ENCODE measurements around the gene CDH23. TPM values are rescaled to one million over a fixed set of nuclear protein-coding genes. Genes with fewer than 3 reads are reported as not detected.

Gene CDH23
- total RNA-seq, 1 donor from 2014 or later, result 10.3 TPM

GRCh38 chr10:71846816-71847215 is 450.1 kb downstream of the CDH23 start:
- no peak for DNase-seq (ENCODE audit: extremely low spot score in 2 of 2)
- Histone ChIP-seq H3K4me1 (peaks cover 66% of the 10 kb centered on the region), H3K4me3 (no peak overlapping the region), H3K9me3 (no peaks in the 10 kb centered on the region), H3K27ac (peak overlapping the region; percentile 7), H3K36me3 (no peaks in the 10 kb centered on the region), H3K27me3 (no peaks in the 10 kb centered on the region)
- no peak for TF ChIP-seq POLR2AphosphoS5 (IDR thresholded peaks at IDR 0.05; ENCODE audit: insufficient read depth in 1 of 2, low read depth in 1 of 2)
- no peak for TF ChIP-seq CTCF (IDR thresholded peaks at IDR 0.05)
- TF ChIP-seq POLR2A (IDR thresholded peaks at IDR 0.05), result no peak
- intact Hi-C loops (cut with DNase I), result no loop called here

GRCh38 chr10:71847418-71847817 is 450.7 kb downstream of the CDH23 start:
- H3K27ac ChIP-seq, result peak overlapping the region; percentile 7
- H3K4me3 ChIP-seq, result no peak overlapping the region
- DNase-seq (ENCODE audit: extremely low spot score in 2 of 2), result no peak
- TF ChIP-seq CTCF (IDR thresholded peaks at IDR 0.05) (no peak), POLR2AphosphoS5 (IDR thresholded peaks at IDR 0.05; ENCODE audit: insufficient read depth in 1 of 2, low read depth in 1 of 2) (no peak), POLR2A (IDR thresholded peaks at IDR 0.05) (no peak)
- no peaks in the 10 kb centered on the region for H3K9me3 ChIP-seq
- no peaks in the 10 kb centered on the region for H3K27me3 ChIP-seq
- H3K36me3 ChIP-seq, result no peaks in the 10 kb centered on the region
- H3K4me1 ChIP-seq, result peaks cover 60% of the 10 kb centered on the region
- intact Hi-C loops (cut with DNase I), result no loop called here

DNA sequence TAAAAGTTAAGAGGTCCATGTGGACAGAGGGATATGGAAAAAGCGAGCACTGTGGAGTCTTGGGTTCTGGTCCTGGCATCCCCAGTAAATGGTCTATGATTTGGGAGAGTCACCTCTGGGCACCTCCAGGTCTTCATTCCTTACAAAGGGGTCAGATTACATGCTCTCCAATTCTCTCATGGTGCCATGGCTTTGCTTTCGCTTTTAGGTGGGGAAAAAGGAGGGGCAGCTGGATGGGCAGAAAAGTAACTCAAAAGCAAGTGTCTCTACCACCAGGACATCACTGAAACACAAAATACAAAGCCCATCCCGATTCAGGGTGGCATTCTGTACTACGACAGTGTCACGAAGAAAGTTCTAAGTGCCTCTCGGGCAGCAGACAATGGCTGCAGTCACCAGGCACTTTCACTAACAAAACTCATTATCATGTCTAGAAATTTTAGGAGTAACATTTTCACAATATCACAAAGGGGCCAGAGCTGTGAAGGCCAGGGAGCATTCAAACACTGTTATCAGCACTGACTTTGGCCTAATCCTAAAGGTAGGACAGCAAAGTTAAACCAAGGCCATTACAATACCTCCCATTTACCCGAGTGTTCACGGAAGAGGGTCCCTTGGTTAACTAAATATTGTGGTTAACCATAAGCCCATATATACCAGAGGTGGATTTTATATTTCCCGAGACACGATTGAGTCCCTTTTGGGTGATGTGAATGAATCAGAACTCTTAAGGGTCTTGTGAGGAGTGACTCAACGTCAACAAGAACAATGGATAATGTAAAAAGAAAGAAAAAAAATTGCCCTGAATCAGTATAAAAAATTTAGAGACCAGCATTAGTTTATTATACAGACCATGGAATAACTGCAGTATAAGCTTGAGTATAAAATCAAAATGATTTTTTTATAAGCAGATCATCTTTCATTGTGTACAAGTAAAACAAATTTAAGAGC is 451.9 kb downstream of the CDH23 start:
- TF ChIP-seq POLR2AphosphoS5 (IDR thresholded peaks at IDR 0.05; ENCODE audit: insufficient read depth in 1 of 2, low read depth in 1 of 2) (no peak), POLR2A (IDR thresholded peaks at IDR 0.05) (no peak), CTCF (IDR thresholded peaks at IDR 0.05) (no peak)
- Histone ChIP-seq H3K36me3 (no peaks in the 10 kb centered on the region), H3K27me3 (no peaks in the 10 kb centered on the region), H3K27ac (peak overlapping the region; percentile 44), H3K4me3 (peak overlapping the region; percentile 97 to 99), H3K4me1 (peaks cover 52% of the 10 kb centered on the region), H3K9me3 (no peaks in the 10 kb centered on the region)
- DNase-seq (ENCODE audit: extremely low spot score in 2 of 2), result no peak
- intact Hi-C loops (cut with DNase I), result no loop called here

DNA sequence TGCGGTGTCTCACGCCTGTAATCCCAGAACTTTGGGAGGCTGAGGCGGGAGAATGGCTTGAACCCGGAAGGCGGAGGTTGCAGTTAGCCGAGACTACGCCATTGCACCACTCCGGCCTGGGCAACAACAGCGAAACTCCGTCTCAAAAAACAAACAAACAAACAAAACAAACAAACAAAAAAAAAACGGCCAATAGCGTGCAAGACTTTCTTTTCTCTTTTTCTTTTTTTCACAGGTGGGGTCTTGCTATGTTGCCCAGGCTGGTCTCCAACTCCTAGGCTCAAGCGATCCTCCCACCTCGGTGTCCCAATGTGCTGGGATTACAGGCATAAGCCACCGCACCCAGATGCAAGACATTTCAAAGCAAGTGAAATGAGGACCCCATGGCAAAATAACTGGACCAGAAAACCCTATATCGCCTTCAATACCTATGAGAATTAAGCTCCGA is 452.8 kb downstream of the CDH23 start:
- intact Hi-C loops (cut with DNase I), result no loop called here
- Histone ChIP-seq H3K27me3 (no peaks in the 10 kb centered on the region), H3K9me3 (no peaks in the 10 kb centered on the region), H3K4me3 (peak overlapping the region; percentile 97 to 99), H3K36me3 (no peaks in the 10 kb centered on the region), H3K27ac (peak overlapping the region; percentile 99), H3K4me1 (peaks cover 52% of the 10 kb centered on the region)
- DNase-seq (ENCODE audit: extremely low spot score in 2 of 2), result no peak
- TF ChIP-seq CTCF (IDR thresholded peaks at IDR 0.05), result no peak
- TF ChIP-seq POLR2A (IDR thresholded peaks at IDR 0.05), result no peak
- TF ChIP-seq POLR2AphosphoS5 (IDR thresholded peaks at IDR 0.05; ENCODE audit: insufficient read depth in 1 of 2, low read depth in 1 of 2), result no peak

All from vagina (tissue), 2 donors.